HG02759 (cell line): Measurements from ENCODE around the gene MED27.

Experiments used
- ATAC-seq: cut with Tn5 transposase; IDR thresholded peaks from one replicate; pipeline ENCODE4 v1.9.1; 2021; ENCODE audit warnings: mild to moderate bottlenecking, moderate library complexity; ENCODE audit not compliant: unreplicated experiment

Gene MED27

GRCh38 chr9:131889437-131890251 is 190.0 kb downstream of the MED27 start:
- no peak for ATAC-seq

GRCh38 chr9:131888923-131889322 is 190.7 kb downstream of the MED27 start:
- ATAC-seq: no peak

GRCh38 chr9:131887680-131888079 is 192.0 kb downstream of the MED27 start:
- no peak for ATAC-seq

GRCh38 chr9:131886826-131887225 is 192.8 kb downstream of the MED27 start:
- no peak for ATAC-seq

- ATAC-seq: no peak
Observed at GRCh38 chr9:131885144-131885609, 194.5 kb downstream of the MED27 start.

GRCh38 chr9:131884222-131884621 is 195.4 kb downstream of the MED27 start:
- ATAC-seq: no peak

GRCh38 chr9:131880833-131881583 is 198.7 kb downstream of the MED27 start:
- ATAC-seq: no peak

- no peak for ATAC-seq
Observed at GRCh38 chr9:131879911-131880290, 199.8 kb downstream of the MED27 start.

GRCh38 chr9:131879181-131879910 is 200.3 kb downstream of the MED27 start:
- no peak for ATAC-seq

- no peak for ATAC-seq
Observed at GRCh38 chr9:131876486-131876885, 203.2 kb downstream of the MED27 start.

GRCh38 chr9:131875828-131876485 is 203.7 kb downstream of the MED27 start:
- ATAC-seq: no peak

GRCh38 chr9:131874916-131875670 is 204.6 kb downstream of the MED27 start:
- no peak for ATAC-seq

- no peak for ATAC-seq
Observed at GRCh38 chr9:131874447-131874846, 205.2 kb downstream of the MED27 start.

- no peak for ATAC-seq
Observed at GRCh38 chr9:131873891-131874440, 205.7 kb downstream of the MED27 start.

- no peak for ATAC-seq
Observed at GRCh38 chr9:131873335-131873734, 206.3 kb downstream of the MED27 start.

GRCh38 chr9:131872702-131873101 is 207.0 kb downstream of the MED27 start:
- no peak for ATAC-seq

- ATAC-seq: no peak
Observed at GRCh38 chr9:131872006-131872405, 207.7 kb downstream of the MED27 start.

- no peak for ATAC-seq
Observed at GRCh38 chr9:131870156-131870555, 209.5 kb downstream of the MED27 start.

GRCh38 chr9:131869348-131869747 is 210.3 kb downstream of the MED27 start:
- ATAC-seq: no peak

- ATAC-seq: no peak
Observed at GRCh38 chr9:131868766-131869165, 210.9 kb downstream of the MED27 start.
